Measurements from ENCODE around the gene UBAC1. TPM values are rescaled to one million over a fixed set of nuclear protein-coding genes. Genes with fewer than 3 reads are reported as not detected.

Gene UBAC1
- polyA plus RNA-seq, 1 donor (not counting 4 experiments of a cell fraction or from before 2014, with no cell fraction given): 50.7 TPM

DNA sequence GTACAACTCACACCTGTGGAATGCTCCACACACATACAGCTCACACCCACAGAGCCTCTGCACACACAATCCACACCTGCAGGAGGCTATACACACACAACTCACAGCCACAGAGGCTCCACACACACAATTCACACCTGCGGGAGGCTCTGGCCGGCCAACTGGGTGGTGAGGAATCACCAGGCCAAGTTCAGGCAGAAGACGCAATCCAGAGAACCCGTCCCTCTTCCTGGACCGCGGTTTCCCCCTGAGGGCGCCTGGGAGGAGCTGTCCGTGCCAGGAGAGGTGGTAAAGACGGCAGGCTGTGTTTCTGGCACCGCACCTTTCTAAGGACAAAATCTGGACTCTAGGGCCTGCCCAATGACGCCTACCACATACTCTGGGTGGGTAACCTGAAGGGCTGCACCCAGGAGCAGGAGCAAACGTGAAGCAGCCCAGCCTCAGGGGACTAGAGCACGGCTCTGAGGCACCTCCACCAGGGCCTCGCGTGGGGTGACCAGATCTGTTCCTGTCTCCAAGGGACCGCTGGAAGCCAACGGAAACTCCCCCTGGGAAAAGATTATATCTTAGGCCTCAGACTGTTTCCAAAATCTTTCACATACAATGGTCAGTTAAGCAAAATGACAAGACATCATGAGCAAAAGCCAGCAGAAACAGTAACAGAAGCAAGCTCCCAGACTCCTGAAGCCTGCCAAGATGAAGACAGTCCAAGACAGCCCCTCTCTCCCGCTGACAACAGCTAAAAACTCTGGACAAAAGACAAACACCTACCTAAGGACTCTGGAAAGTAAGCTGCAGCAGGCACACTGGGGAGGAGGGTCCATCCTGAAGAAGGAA, 70.8 kb downstream of the UBAC1 start:
- Histone ChIP-seq H3K27me3 (ENCODE audit: control insufficient read depth, extremely low read depth, insufficient read depth, low read length) (no peaks in the 10 kb centered on the region), H3K9ac (ENCODE audit: control insufficient read depth, extremely low read depth, insufficient read depth, low read length) (peak overlapping the region; percentile 39), H2AFZ (ENCODE audit: control insufficient read depth, low read length) (no peak overlapping the region), H3K9me3 (ENCODE audit: control insufficient read depth, low read depth, low read length) (no peaks in the 10 kb centered on the region), H3K79me2 (ENCODE audit: control insufficient read depth, insufficient read depth, low read length) (peaks cover 82% of the 10 kb centered on the region), H3K4me1 (ENCODE audit: control insufficient read depth, extremely low read depth, insufficient read depth, low read length) (peaks cover 47% of the 10 kb centered on the region), H3K4me2 (ENCODE audit: control insufficient read depth, extremely low read depth, insufficient read depth, low read depth, low read length) (peak overlapping the region; percentile 91), H3K9me1 (ENCODE audit: control insufficient read depth, extremely low read depth, insufficient read depth, low read length) (peaks cover 6% of the 10 kb centered on the region), H4K20me1 (ENCODE audit: control insufficient read depth, extremely low read depth, insufficient read depth, low read length) (peaks cover 22% of the 10 kb centered on the region), H3K4me3 (ENCODE audit: control insufficient read depth in 2 of 3, extremely low read depth in 1 of 3, insufficient read depth in 2 of 3, low read depth in 1 of 3, low read length in 3 of 3) (peak overlapping the region in 2 of 3 experiments; percentile 39 to 41), H3K36me3 (ENCODE audit: control insufficient read depth in 2 of 2, extremely low read depth in 1 of 2, insufficient read depth in 2 of 2, low read length in 2 of 2) (peaks cover 0 to 2% of the 10 kb centered on the region in 2 experiments), H3K27ac (ENCODE audit: control insufficient read depth, insufficient read depth, low read length) (peak overlapping the region; percentile 42)
- dilution Hi-C loops (cut with MboI; ENCODE audit: extremely low pct_ligation_motif_present, low sequenced_read_pairs): no loop called here
- TF ChIP-seq, protein P1, sequence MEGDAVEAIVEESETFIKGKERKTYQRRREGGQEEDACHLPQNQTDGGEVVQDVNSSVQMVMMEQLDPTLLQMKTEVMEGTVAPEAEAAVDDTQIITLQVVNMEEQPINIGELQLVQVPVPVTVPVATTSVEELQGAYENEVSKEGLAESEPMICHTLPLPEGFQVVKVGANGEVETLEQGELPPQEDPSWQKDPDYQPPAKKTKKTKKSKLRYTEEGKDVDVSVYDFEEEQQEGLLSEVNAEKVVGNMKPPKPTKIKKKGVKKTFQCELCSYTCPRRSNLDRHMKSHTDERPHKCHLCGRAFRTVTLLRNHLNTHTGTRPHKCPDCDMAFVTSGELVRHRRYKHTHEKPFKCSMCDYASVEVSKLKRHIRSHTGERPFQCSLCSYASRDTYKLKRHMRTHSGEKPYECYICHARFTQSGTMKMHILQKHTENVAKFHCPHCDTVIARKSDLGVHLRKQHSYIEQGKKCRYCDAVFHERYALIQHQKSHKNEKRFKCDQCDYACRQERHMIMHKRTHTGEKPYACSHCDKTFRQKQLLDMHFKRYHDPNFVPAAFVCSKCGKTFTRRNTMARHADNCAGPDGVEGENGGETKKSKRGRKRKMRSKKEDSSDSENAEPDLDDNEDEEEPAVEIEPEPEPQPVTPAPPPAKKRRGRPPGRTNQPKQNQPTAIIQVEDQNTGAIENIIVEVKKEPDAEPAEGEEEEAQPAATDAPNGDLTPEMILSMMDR (optimal IDR thresholded peaks at IDR 0.05 in 1 of 3, IDR thresholded peaks at IDR 0.05 in 1 of 3, conservative IDR thresholded peaks at IDR 0.05 in 1 of 3; ENCODE audit: extremely low read depth in 1 of 3, insufficient read depth in 2 of 3, low read length in 3 of 3): no peak
- no peak for TF ChIP-seq EZH2 (IDR thresholded peaks at IDR 0.05; ENCODE audit: low read length)
- DNase-seq (ENCODE audit: low read depth, low spot score) (peak; percentile 89), FAIRE-seq (peak; percentile 73)

DNA sequence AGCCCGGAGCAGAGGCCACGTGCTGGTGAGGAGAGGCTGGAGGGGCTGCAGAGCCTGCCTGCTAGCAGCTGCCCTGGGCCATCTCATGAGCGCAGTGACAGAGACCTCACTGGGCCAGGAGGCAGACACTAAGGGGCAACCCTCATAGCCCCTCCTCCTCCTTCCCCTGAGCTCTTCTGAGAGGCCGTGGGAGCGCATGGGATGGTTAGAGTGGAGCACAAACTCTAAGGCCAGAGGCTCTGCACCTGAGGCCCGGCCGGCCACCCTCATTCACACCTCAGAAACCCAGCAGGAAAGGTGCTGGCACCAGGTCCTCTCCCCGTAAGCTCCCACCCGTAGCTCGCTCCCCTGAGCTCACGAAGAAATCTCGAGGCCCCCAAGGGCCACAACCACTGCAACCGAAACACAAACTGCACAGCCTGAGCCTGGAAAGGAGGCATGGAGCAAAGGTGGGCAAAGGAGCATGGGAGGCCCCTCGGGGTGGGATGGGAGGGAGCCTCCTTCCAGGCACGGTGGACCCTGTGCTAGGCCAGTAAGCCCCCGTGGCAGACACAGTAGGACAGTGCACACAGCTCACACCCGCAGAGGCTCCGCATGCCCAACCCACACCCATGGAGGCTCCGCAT, 71.5 kb downstream of the UBAC1 start:
- Histone ChIP-seq H3K79me2 (ENCODE audit: control insufficient read depth, insufficient read depth, low read length) (peaks cover 81% of the 10 kb centered on the region), H3K4me2 (ENCODE audit: control insufficient read depth, extremely low read depth, insufficient read depth, low read depth, low read length) (peak overlapping the region; percentile 91), H3K4me1 (ENCODE audit: control insufficient read depth, extremely low read depth, insufficient read depth, low read length) (peaks cover 55% of the 10 kb centered on the region), H3K4me3 (ENCODE audit: control insufficient read depth in 2 of 3, extremely low read depth in 1 of 3, insufficient read depth in 2 of 3, low read depth in 1 of 3, low read length in 3 of 3) (peak overlapping the region in 2 of 3 experiments; percentile 29 to 36), H3K9ac (ENCODE audit: control insufficient read depth, extremely low read depth, insufficient read depth, low read length) (peak overlapping the region; percentile 2), H2AFZ (ENCODE audit: control insufficient read depth, low read length) (no peak overlapping the region), H4K20me1 (ENCODE audit: control insufficient read depth, extremely low read depth, insufficient read depth, low read length) (peaks cover 22% of the 10 kb centered on the region), H3K9me1 (ENCODE audit: control insufficient read depth, extremely low read depth, insufficient read depth, low read length) (peaks cover 6% of the 10 kb centered on the region), H3K36me3 (ENCODE audit: control insufficient read depth in 2 of 2, extremely low read depth in 1 of 2, insufficient read depth in 2 of 2, low read length in 2 of 2) (peaks cover 0 to 2% of the 10 kb centered on the region in 2 experiments), H3K9me3 (ENCODE audit: control insufficient read depth, low read depth, low read length) (no peaks in the 10 kb centered on the region), H3K27me3 (ENCODE audit: control insufficient read depth, extremely low read depth, insufficient read depth, low read length) (no peaks in the 10 kb centered on the region), H3K27ac (ENCODE audit: control insufficient read depth, insufficient read depth, low read length) (peak overlapping the region; percentile 42)
- dilution Hi-C loops (cut with MboI; ENCODE audit: extremely low pct_ligation_motif_present, low sequenced_read_pairs): no loop called here
- FAIRE-seq (no peak), DNase-seq (ENCODE audit: low read depth, low spot score) (no peak)
- TF ChIP-seq, protein P1 (optimal IDR thresholded peaks at IDR 0.05 in 1 of 3, IDR thresholded peaks at IDR 0.05 in 1 of 3, conservative IDR thresholded peaks at IDR 0.05 in 1 of 3; ENCODE audit: extremely low read depth in 1 of 3, insufficient read depth in 2 of 3, low read length in 3 of 3): no peak
- TF ChIP-seq EZH2 (IDR thresholded peaks at IDR 0.05; ENCODE audit: low read length): no peak
